OCI-LY3 (cell line): ENCODE results near the gene FOXJ3.

ENCODE experiments used
- EZH2phosphoT487 ChIP-seq: fragments of 200-600 bp; shearing (Covaris generic); IDR thresholded peaks from 2 replicates; pipeline ENCODE4 v1.6.1; 2018; ENCODE audit warnings: antibody characterized with exemption, mixed run types, low read depth
- TF ChIP-seq, protein P1 (sequence below): fragments of 200-600, 300-600 bp; sonication (generic); IDR thresholded peaks from 2 replicates; pipeline ENCODE4 v1.5.1; 2014; ENCODE audit warnings: antibody characterized with exemption, low read length, low read depth

DNA sequence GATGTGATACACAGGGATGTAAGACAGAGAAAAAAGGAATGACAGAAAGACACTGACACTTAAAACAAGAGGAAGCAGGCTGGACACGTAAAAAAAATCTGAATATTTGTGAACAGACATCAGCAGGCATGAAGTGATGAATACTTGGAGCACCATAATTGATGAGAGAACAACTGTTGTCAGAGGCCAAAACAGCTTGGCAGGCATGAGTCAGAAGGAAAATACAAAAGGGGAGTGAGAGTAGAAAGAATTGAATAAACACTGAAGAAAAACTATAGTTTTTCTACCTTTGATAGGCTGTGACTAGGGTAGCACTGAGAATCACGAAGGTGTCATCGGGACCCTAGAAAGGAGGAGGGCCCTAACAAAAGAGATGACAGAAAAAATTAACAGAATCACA is 148.9 kb downstream of the FOXJ3 start:
- TF ChIP-seq, protein P1, sequence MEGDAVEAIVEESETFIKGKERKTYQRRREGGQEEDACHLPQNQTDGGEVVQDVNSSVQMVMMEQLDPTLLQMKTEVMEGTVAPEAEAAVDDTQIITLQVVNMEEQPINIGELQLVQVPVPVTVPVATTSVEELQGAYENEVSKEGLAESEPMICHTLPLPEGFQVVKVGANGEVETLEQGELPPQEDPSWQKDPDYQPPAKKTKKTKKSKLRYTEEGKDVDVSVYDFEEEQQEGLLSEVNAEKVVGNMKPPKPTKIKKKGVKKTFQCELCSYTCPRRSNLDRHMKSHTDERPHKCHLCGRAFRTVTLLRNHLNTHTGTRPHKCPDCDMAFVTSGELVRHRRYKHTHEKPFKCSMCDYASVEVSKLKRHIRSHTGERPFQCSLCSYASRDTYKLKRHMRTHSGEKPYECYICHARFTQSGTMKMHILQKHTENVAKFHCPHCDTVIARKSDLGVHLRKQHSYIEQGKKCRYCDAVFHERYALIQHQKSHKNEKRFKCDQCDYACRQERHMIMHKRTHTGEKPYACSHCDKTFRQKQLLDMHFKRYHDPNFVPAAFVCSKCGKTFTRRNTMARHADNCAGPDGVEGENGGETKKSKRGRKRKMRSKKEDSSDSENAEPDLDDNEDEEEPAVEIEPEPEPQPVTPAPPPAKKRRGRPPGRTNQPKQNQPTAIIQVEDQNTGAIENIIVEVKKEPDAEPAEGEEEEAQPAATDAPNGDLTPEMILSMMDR, result no peak
- no peak for TF ChIP-seq EZH2phosphoT487
